Caki2 (cell line): ENCODE measurements around the gene MYO1B. TPM values are rescaled to one million over a fixed set of nuclear protein-coding genes. Genes with fewer than 3 reads are reported as not detected.
"Not testable (repeated sequence)": the region's sequence is repeated elsewhere in the genome, so short reads cannot be mapped to it uniquely, and the experiment has no call there.

Source experiments
- DNase-seq: peaks from one replicate; pipeline ENCODE4 v3.0.0-alpha.2; 2015; ENCODE audit warnings: low read depth
- in situ Hi-C: cut with HindIII; loops from 2 replicates; pipeline ENCODE4 v1.10.0; 2016; ENCODE audit warnings: low sequenced_read_pairs, low pct_unique_long_range_greater_than_20kb, mixed read lengths
- total RNA-seq: library from RNA; depleted of rRNA; stranded (reverse); fragments of >200 nt; shearing (Covaris generic); gene quantifications from 2 replicates; pipeline ENCODE4 v1.2.3, GENCODE V29; 2014; ENCODE audit warnings: low replicate concordance; rRNA removed

Gene MYO1B
- total RNA-seq, 1 experiment from 2014 or later = 47.0 TPM

DNA sequence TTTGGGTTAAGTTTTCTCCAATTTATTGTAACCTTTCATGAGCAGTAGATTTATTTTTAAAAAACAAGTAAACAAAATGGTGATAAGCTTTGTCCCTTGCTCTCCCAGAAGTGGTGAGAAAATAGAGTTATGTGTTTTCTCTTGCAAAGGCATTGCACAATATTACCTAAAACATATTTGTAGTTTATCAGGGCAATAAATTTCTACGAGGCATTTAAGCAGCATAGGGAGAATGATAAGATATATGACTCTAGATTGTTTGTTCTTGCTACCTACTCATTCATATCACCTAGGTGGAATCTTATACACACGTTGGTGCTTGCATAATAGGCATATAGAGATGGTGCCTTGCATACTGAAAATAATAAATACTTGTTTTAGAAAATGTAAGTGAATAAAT is 201.7 kb downstream of the MYO1B start:
- no peak for DNase-seq
- in situ Hi-C loops = no loop called here

DNA sequence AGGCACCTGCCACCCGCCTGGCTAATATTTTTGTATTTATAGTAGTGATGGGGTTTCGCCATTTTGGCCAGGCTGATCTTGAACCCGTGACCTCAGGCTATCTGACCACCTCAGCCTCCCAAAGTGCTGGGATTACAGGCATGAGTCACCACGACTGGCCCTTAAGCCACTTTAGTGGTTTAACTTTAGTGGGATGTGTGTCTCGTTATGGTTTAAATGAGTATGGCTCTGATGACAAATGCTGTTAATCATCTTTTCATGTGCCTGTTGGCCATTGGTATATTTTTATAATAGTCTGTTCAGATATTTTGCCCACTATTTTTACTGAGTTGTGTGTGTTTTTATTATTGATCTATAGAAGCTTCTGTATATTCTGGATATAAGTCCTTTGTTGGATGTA is 205.9 kb downstream of the MYO1B start:
- no peak for DNase-seq
- in situ Hi-C loops = no loop called here

GRCh38 chr2:191452065-191452464 is 206.9 kb downstream of the MYO1B start:
- in situ Hi-C loops = no loop called here

DNA sequence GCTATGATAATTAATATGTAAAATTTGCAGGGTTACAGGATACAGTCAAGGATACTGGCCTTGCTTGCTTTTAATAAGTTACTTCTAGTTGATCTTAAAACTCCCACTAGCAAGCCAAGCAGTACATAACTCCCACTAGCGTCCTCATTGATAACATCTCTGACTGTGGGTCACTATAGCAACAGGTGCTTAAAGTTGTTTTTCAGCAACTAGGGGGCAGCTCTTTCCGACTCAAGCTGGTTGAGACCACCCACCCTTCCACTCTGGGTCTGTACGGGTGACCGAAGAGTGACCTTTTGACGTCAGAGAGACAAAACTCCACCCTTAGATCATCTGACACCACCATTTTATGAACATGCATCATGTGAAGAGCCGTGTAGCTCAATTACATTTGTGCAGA is 208.6 kb downstream of the MYO1B start:
- DNase-seq = peak; percentile 48

More at GRCh38 chr2:191452065-191452464, 206.9 kb downstream of the MYO1B start:
- DNase-seq = no peak

GRCh38 chr2:191456506-191456905 is 211.3 kb downstream of the MYO1B start:
- in situ Hi-C loops, DNase-seq: not testable (repeated sequence)

More for the DNA sequence above, 208.6 kb downstream of the MYO1B start:
- in situ Hi-C loops = no loop called here

- no peak for DNase-seq
- in situ Hi-C loops = no loop called here
These were observed 214.0 kb downstream of the MYO1B start for GRCh38 chr2:191459158-191459557.

DNA sequence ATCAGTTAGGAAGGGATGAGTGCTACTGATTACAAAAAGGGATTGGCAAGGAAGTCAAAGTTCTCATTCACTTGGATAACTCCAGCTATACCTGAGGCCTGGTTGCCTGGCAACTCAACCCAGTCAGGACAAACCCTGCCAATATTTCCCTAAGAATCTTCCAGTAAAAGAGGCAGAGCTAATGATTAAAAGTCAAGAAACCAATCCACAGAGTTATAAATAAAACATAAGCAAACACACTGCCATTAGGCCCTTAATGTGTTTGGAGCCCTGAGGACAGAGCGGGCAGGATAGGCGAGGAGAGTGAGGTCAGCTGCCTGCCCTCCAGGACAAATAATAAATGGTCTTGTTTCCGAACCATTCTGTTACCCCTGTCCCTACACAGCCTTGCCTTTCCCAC is 217.2 kb downstream of the MYO1B start:
- in situ Hi-C loops = no loop called here
- DNase-seq = peak; percentile 54

- in situ Hi-C loops = no loop called here
- no peak for DNase-seq
These were observed 218.6 kb downstream of the MYO1B start for GRCh38 chr2:191463790-191464189.

- in situ Hi-C loops = no loop called here
- DNase-seq = no peak
These were observed 220.7 kb downstream of the MYO1B start for GRCh38 chr2:191465766-191466420.

GRCh38 chr2:191467113-191467512 is 221.9 kb downstream of the MYO1B start:
- no peak for DNase-seq
- in situ Hi-C loops = no loop called here

DNA sequence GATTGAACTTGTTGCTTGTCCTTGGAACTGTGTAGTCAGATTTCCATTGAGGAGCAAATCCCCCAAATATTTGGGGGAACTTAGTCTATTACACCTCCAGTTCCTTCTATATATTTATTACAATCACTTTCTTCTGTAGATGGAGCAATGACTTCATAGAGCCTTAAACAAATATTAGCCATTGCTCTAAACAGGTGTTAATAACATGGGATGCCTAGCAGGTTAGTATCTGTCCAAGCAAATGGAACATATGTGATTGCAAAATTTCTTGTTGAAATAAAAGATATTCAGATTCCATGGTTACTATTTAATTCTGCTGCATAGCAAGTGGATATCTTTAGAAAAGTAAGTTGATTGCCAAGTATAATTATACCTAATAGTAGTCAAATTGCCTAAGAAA is 225.1 kb downstream of the MYO1B start:
- in situ Hi-C loops = no loop called here
- no peak for DNase-seq

DNA sequence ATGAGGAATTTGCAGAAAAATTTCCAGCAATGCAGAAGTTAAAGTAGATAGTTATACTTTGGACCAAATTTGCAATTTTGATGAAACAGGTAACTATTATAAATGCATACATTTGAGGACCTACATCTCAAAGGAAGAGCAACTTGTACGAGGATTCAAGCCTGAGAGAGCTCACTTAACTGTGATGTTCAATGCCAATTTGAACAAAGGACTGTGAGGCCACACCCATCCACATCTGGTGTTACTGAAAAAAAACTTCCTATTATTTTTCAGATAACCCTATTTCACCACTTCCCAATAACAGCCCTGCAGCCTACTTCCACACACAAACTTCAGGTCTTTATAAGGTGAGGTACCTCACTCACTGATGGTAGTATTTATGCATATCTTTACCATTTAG is 229.3 kb downstream of the MYO1B start:
- DNase-seq = no peak
- in situ Hi-C loops = no loop called here

Other genes with a start within 250 kb of the MYO1B start
- 365 and 377 TPM in 2 replicates for gene STAT1, start 231.2 kb upstream of the MYO1B start, total RNA-seq
- 11.1 and 15.2 TPM in 2 replicates for gene STAT4, start 94.4 kb upstream of the MYO1B start, total RNA-seq